DOHH2 (cell line): Measurements from ENCODE around the gene COL4A2.

ENCODE experiments used
- H3F3A ChIP-seq: fragments of 200-600 bp; sonication (generic), shearing (Covaris generic); 2 replicates; pipeline ENCODE4 v1.6.0; 2016; ENCODE audit warnings: antibody characterized with exemption, mild to moderate bottlenecking; ENCODE audit not compliant: control insufficient read depth, insufficient read depth
- H3K27ac ChIP-seq: fragments of 200-600 bp; sonication (generic); 2 replicates; pipeline ENCODE4 v1.5.1; 2014; ENCODE audit warnings: low read depth, mild to moderate bottlenecking, low read length, moderate library complexity
- H3K27me3 ChIP-seq: fragments of 200-600 bp; sonication (generic); 2 replicates; pipeline ENCODE4 v1.6.1; 2014; ENCODE audit warnings: mild to moderate bottlenecking, low read length, mixed read lengths; ENCODE audit not compliant: control insufficient read depth
- H3K36me3 ChIP-seq: fragments of 200-600 bp; sonication (generic); 2 replicates; pipeline ENCODE4 v1.6.1; 2014; ENCODE audit warnings: mild to moderate bottlenecking, low read length, moderate library complexity, mixed read lengths; ENCODE audit not compliant: control insufficient read depth
- H3K4me1 ChIP-seq: fragments of 200-600 bp; sonication (generic); 2 replicates; pipeline ENCODE4 v1.6.1; 2014; ENCODE audit warnings: mild to moderate bottlenecking, low read length, mixed read lengths; ENCODE audit not compliant: control insufficient read depth
- H3K4me2 ChIP-seq: fragments of 200-600 bp; sonication (generic); 2 replicates; pipeline ENCODE4 v1.6.0; 2014; ENCODE audit warnings: mild to moderate bottlenecking, low read length, moderate library complexity
- H3K4me3 ChIP-seq: fragments of 200-600 bp; sonication (generic); 2 replicates; pipeline ENCODE4 v1.5.1; 2014; ENCODE audit warnings: mild to moderate bottlenecking, low read length, mixed read lengths
- H3K79me2 ChIP-seq: fragments of 200-600 bp; sonication (generic); 2 replicates; pipeline ENCODE4 v1.6.1; 2014; ENCODE audit warnings: mild to moderate bottlenecking, low read length, mixed read lengths; ENCODE audit not compliant: control insufficient read depth
- H3K9me2 ChIP-seq: fragments of 200-600 bp; sonication (generic); replicated peaks from 2 replicates; pipeline ENCODE4 v1.6.1; 2014; ENCODE audit warnings: mild to moderate bottlenecking, low read length, mixed read lengths; ENCODE audit not compliant: control insufficient read depth
- H3K9me3 ChIP-seq: fragments of 200-600 bp; sonication (generic); 2 replicates; pipeline ENCODE4 v1.6.1; 2014; ENCODE audit warnings: antibody characterized with exemption, low read length, mixed read lengths; ENCODE audit not compliant: control insufficient read depth, insufficient read depth
- H4K20me1 ChIP-seq: fragments of 200-600 bp; sonication (generic); 2 replicates; pipeline ENCODE4 v1.6.0; 2014; ENCODE audit warnings: low read depth, mild to moderate bottlenecking, antibody characterized with exemption, low read length, moderate library complexity; ENCODE audit not compliant: control insufficient read depth, insufficient read depth
- EZH2phosphoT487 ChIP-seq: fragments of 200-600 bp; sonication (generic); IDR thresholded peaks from 2 replicates; pipeline ENCODE4 v1.6.1; 2017; ENCODE audit warnings: borderline replicate concordance, mild to moderate bottlenecking, antibody characterized with exemption, low read length, moderate library complexity, mixed read lengths
- TF ChIP-seq, protein P1 (sequence below): fragments of 200-600 bp; sonication (generic); IDR thresholded peaks from one replicate; pipeline ENCODE4 v1.5.1; 2014; ENCODE audit warnings: antibody characterized with exemption, mild to moderate bottlenecking, low read depth, low read length; ENCODE audit not compliant: poor library complexity, severe bottlenecking

Gene COL4A2

DNA sequence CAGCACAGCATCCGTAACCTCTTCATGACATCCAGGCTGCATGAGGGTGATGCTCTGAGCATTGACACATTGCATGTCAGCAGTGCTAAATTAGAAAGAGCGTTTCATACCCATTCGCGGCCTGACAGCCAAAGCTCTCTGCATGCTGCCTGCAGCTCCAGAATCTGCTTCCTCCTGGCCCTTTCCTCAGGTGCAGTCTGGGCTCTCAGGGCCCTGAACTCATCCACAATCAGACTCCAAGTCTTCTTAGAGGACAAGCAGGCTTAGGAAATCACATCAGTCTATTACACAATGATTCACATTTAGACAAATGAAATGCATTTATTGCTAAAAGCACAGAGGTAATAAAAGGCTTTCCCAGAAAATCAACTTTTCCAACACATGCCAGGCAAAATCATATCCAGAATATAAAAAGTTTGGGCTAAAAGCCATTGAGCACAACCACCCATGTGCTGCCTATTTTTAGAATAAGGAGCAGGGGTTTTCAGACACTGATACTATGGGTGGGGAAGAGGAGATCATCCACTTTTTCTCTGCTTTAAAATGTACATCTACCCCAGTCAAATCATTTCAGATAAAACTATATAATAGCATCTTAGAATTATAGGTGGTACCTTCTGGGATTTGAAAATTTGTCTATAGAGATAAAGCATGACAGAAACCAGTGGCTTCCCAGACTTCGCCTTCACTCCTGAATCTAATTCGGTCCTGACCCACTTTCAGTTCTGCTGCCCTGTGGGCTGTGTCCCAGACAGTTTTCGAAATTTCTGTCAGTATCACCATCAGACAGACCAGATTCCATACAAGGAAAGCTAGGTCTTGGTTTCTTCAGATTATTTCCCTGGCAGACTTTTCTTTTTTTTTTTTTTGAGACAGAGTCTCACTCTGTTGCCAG is 109.3 kb downstream of the COL4A2 start:
- H3K27me3 ChIP-seq: peaks cover 23% of the 10 kb centered on the region
- no peaks in the 10 kb centered on the region for H3K36me3 ChIP-seq
- H3K4me2 ChIP-seq: no peak overlapping the region
- TF ChIP-seq, protein P1, sequence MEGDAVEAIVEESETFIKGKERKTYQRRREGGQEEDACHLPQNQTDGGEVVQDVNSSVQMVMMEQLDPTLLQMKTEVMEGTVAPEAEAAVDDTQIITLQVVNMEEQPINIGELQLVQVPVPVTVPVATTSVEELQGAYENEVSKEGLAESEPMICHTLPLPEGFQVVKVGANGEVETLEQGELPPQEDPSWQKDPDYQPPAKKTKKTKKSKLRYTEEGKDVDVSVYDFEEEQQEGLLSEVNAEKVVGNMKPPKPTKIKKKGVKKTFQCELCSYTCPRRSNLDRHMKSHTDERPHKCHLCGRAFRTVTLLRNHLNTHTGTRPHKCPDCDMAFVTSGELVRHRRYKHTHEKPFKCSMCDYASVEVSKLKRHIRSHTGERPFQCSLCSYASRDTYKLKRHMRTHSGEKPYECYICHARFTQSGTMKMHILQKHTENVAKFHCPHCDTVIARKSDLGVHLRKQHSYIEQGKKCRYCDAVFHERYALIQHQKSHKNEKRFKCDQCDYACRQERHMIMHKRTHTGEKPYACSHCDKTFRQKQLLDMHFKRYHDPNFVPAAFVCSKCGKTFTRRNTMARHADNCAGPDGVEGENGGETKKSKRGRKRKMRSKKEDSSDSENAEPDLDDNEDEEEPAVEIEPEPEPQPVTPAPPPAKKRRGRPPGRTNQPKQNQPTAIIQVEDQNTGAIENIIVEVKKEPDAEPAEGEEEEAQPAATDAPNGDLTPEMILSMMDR: no peak
- H3K4me3 ChIP-seq: no peak overlapping the region
- H4K20me1 ChIP-seq: no peaks in the 10 kb centered on the region
- H3K9me2 ChIP-seq: no peaks in the 10 kb centered on the region
- no peak overlapping the region for H3K27ac ChIP-seq
- H3F3A ChIP-seq: no peaks in the 10 kb centered on the region
- no peaks in the 10 kb centered on the region for H3K9me3 ChIP-seq
- H3K79me2 ChIP-seq: no peaks in the 10 kb centered on the region
- H3K4me1 ChIP-seq: no peaks in the 10 kb centered on the region

DNA sequence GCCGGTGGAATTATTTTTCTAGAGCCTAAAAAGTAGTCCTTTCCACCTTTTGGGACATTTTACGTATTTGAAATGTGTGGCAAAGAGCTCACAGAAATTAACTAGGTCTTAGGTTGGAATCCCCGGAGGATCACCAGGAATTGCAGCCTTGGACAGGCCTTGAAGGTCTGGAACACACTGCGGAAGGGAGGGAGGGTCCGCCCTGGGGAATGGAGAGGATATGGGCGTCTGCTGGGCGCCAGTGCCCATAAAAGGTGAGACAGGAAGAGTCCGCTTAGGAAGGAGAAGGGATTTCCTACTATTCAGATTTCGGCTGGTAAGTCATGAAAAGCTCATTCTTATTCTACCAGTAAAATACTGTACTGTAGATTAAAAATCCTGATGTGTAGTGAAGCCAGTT is 111.9 kb downstream of the COL4A2 start:
- H3K27me3 ChIP-seq: peaks cover 20% of the 10 kb centered on the region
- H3K36me3 ChIP-seq: no peaks in the 10 kb centered on the region
- no peak for TF ChIP-seq EZH2phosphoT487
- TF ChIP-seq, protein P1: no peak
- no peaks in the 10 kb centered on the region for H3K9me3 ChIP-seq
- H3K79me2 ChIP-seq: no peaks in the 10 kb centered on the region
- no peak overlapping the region for H3K4me2 ChIP-seq
- H3K9me2 ChIP-seq: no peaks in the 10 kb centered on the region
- no peak overlapping the region for H3K27ac ChIP-seq
- no peak overlapping the region for H3K4me3 ChIP-seq
- H4K20me1 ChIP-seq: no peaks in the 10 kb centered on the region
- H3F3A ChIP-seq: no peaks in the 10 kb centered on the region
- H3K4me1 ChIP-seq: no peaks in the 10 kb centered on the region

DNA sequence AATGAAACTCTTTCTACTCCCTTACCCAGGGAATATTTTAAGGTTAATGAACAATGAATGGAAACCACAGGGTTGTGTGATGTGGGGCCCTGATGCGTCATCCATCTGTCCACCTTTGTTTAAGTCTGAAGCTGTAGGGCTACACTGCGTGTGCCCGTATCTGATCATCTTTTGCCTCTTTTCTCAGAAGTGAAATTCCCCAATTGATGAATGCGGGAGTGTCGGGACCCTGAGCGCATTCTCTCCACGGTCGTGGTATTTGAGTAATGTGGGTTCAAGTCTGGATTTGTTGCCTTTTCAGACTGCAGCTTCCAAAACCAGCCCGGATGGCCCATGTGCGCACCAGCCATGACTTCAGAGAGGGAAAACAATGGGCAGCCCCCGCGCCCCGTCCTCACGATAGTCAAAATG is 112.3 kb downstream of the COL4A2 start:
- no peaks in the 10 kb centered on the region for H3K4me1 ChIP-seq
- no peak overlapping the region for H3K4me3 ChIP-seq
- no peaks in the 10 kb centered on the region for H3K9me2 ChIP-seq
- no peaks in the 10 kb centered on the region for H3K36me3 ChIP-seq
- no peaks in the 10 kb centered on the region for H4K20me1 ChIP-seq
- H3K79me2 ChIP-seq: no peaks in the 10 kb centered on the region
- H3K9me3 ChIP-seq: no peaks in the 10 kb centered on the region
- H3K27me3 ChIP-seq: peaks cover 20% of the 10 kb centered on the region
- TF ChIP-seq, protein P1: no peak
- TF ChIP-seq EZH2phosphoT487: no peak
- H3K27ac ChIP-seq: no peak overlapping the region
- no peak overlapping the region for H3K4me2 ChIP-seq
- H3F3A ChIP-seq: no peaks in the 10 kb centered on the region
